MCF 10A (cell line): ENCODE results near the gene CDC25A. TPM values are rescaled to one million over a fixed set of nuclear protein-coding genes. Genes with fewer than 3 reads are reported as not detected.

ENCODE experiments used
- BruUV-seq: library from RNA; stranded (reverse); fragments of 400-500 nt; replicated peaks from 2 replicates; lab custom pipeline; 2021; lab: Mats Ljungman, UMichigan
- CTCF ChIA-PET: fragments of 300-600 bp; sonication (Branson Sonifier 250); formaldehyde crosslinking; extraction: SDS; loops from one replicate; lab custom pipeline; 2021; ENCODE audit warnings: antibody characterized with exemption, inconsistent platforms; lab: Yijun Ruan, JAX
- POLR2A ChIA-PET: fragments of 300-600, 350-650 bp; sonication (Branson Sonifier 250); formaldehyde crosslinking; extraction: SDS; loops from one replicate; lab custom pipeline; 2020; ENCODE audit warnings: antibody characterized with exemption, inconsistent platforms; lab: Yijun Ruan, JAX
- DNase-seq: peaks from one replicate; pipeline ENCODE4 v3.0.0-alpha.2; 2018; ENCODE audit not compliant: unreplicated experiment
- H3K27ac Mint-ChIP-seq: one replicate; pipeline ENCODE4 v1.8.0; 2022; ENCODE audit warnings: mild to moderate bottlenecking, low read depth, mixed read lengths; ENCODE audit not compliant: unreplicated experiment
- H3K27me3 Mint-ChIP-seq: one replicate; pipeline ENCODE4 v1.8.0; 2022; ENCODE audit warnings: mixed read lengths; ENCODE audit not compliant: insufficient read depth, unreplicated experiment
- H3K36me3 Mint-ChIP-seq: one replicate; pipeline ENCODE4 v1.8.0; 2022; ENCODE audit warnings: mild to moderate bottlenecking, moderate library complexity, mixed read lengths; ENCODE audit not compliant: insufficient read depth, unreplicated experiment
- H3K4me1 Mint-ChIP-seq: one replicate; pipeline ENCODE4 v1.8.0; 2022; ENCODE audit warnings: mixed read lengths; ENCODE audit not compliant: insufficient read depth, unreplicated experiment
- H3K4me3 Mint-ChIP-seq: one replicate; pipeline ENCODE4 v1.8.0; 2022; ENCODE audit warnings: mild to moderate bottlenecking, moderate library complexity, mixed read lengths; ENCODE audit not compliant: unreplicated experiment
- H3K9me3 Mint-ChIP-seq: one replicate; pipeline ENCODE4 v1.8.0; 2022; ENCODE audit warnings: mixed read lengths; ENCODE audit not compliant: unreplicated experiment
- intact Hi-C: fragments of 100-400 bp; cut with micrococcal nuclease; formaldehyde crosslinking; loops from 2 replicates; pipeline ENCODE4 v1.14.1; 2022
- total RNA-seq: library from RNA; stranded (reverse); gene quantifications from 2 replicates; pipeline ENCODE4 v1.2.3, GENCODE V29; 2022
- TF ChIP-seq, protein P1 (sequence below): fragments of 200-600 bp; IDR thresholded peaks from one replicate; pipeline ENCODE4 v1.8.0; 2022; ENCODE audit warnings: antibody characterized with exemption, mild to moderate bottlenecking; ENCODE audit not compliant: unreplicated experiment

The CDC25A gene
- total RNA-seq, 1 experiment from 2014 or later = 8.6 TPM

DNA sequence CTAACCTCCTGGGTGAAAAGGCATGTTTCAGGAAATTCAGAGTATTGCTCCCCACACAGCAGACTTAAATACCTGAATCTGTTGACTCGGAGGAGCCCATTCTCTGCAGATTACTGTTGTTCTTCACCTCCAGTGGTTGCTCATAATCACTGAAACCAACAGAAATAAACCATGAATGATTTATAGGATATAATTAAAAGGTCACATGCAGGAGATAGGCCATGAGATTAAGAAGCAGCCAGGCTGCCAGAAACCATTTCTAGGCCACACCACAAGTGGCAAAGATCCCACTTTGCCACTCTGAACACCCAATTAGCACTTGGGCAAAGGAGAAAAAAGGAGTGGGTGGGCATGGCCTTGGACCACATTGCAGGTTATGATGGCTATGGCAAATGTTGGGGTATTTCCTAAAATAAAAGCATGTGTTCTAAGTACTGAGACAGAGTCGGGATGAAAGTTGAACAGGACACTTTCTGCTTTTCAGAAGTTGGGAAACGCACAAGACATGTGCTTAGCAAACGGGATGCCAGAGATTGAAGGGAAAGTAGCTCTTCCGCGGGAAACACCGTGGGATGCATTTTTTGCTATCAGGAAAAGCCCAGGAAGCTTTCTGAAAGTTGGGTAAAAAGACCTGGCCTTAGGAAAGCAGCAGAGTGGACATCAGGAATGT lies 1.5 kb downstream of the CDC25A start:
- Mint-ChIP-seq H3K4me3 (peak overlapping the region; percentile 79), H3K36me3 (peaks cover 28% of the 10 kb centered on the region), H3K27ac (peak overlapping the region; percentile 13), H3K4me1 (peaks cover 11% of the 10 kb centered on the region), H3K9me3 (no peaks in the 10 kb centered on the region), H3K27me3 (no peaks in the 10 kb centered on the region)
- TF ChIP-seq, protein P1, sequence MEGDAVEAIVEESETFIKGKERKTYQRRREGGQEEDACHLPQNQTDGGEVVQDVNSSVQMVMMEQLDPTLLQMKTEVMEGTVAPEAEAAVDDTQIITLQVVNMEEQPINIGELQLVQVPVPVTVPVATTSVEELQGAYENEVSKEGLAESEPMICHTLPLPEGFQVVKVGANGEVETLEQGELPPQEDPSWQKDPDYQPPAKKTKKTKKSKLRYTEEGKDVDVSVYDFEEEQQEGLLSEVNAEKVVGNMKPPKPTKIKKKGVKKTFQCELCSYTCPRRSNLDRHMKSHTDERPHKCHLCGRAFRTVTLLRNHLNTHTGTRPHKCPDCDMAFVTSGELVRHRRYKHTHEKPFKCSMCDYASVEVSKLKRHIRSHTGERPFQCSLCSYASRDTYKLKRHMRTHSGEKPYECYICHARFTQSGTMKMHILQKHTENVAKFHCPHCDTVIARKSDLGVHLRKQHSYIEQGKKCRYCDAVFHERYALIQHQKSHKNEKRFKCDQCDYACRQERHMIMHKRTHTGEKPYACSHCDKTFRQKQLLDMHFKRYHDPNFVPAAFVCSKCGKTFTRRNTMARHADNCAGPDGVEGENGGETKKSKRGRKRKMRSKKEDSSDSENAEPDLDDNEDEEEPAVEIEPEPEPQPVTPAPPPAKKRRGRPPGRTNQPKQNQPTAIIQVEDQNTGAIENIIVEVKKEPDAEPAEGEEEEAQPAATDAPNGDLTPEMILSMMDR = no peak
- intact Hi-C loops = no loop called here
- no TSS peak for BruUV-seq
- peak; percentile 34 for DNase-seq
- ChIA-PET POLR2A (interaction anchor here (0.9 to 2.4 kb wide), 9 partner anchors 54 to 732 kb away, joined by 3 to 10 read pairs (median 5); partner anchors contain the start of genes ARIH2, CCDC51, TMA7 and ZNF589), CTCF (interaction anchor here (1.1 to 1.2 kb wide), 2 partner anchors 98 to 249 kb away, joined by 3 read pairs; no protein-coding TSS in a partner anchor)

DNA sequence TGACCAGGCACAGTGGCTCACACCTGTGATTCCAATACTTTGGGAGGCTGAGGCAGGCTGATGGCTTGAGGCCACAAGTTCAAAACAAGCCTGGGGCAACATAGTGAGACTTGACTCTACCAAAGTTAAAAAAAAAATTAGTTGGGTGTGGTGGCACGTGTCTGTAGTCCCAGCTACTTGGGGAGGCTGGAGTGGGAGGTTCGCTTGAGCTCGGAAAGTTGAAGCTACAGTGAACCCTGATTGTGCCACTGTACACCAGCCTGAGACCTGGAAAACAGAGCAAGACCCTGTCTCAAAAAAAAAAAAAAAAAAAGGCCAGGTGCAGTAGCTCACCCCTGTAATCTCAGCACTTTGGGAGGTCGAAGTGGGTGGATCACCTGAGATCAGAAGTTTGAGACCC lies 3.1 kb downstream of the CDC25A start:
- TF ChIP-seq, protein P1 = no peak
- Mint-ChIP-seq H3K27ac (no peak overlapping the region), H3K4me1 (peaks cover 11% of the 10 kb centered on the region), H3K9me3 (no peaks in the 10 kb centered on the region), H3K36me3 (peaks cover 42% of the 10 kb centered on the region), H3K4me3 (no peak overlapping the region), H3K27me3 (no peaks in the 10 kb centered on the region)
- BruUV-seq = no TSS peak
- DNase-seq = peak; percentile 15
- intact Hi-C loops = no loop called here
- CTCF ChIA-PET = interaction anchor here (0.5 kb wide), 1 partner anchor 17 kb away, joined by 7 read pairs; no protein-coding TSS in a partner anchor
- POLR2A ChIA-PET = interaction anchor here (0.9 kb wide), 1 partner anchor 9 kb away, joined by 3 read pairs; no protein-coding TSS in a partner anchor

DNA sequence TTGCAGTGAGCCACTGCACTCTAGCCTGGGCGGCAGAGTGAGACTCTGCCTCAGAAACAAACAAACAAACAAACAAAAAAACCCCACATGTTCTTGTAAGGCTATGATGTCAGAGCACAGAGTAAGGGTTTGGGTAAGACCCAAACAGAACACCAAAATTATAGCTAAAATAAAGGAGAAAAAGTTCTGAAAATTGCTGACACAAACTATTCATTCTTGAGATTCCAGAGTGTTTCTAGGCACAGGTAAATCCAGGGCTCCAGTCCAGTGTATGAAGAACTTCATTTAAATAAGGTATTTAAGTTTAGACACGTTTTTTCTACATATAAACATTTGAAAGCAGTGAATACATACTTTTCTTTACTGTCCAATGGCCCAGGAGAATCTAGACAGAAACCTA lies 3.9 kb downstream of the CDC25A start:
- H3K36me3 Mint-ChIP-seq = peaks cover 42% of the 10 kb centered on the region

More for the DNA sequence above, 3.9 kb downstream of the CDC25A start:
- no peak for DNase-seq
- TF ChIP-seq, protein P1 = no peak
- no peak overlapping the region for H3K4me3 Mint-ChIP-seq
- H3K4me1 Mint-ChIP-seq = peaks cover 11% of the 10 kb centered on the region
- no peaks in the 10 kb centered on the region for H3K9me3 Mint-ChIP-seq
- intact Hi-C loops = no loop called here
- ChIA-PET POLR2A (interaction anchor here (1.0 kb wide), 1 partner anchor 33 kb away, joined by 3 read pairs; no protein-coding TSS in a partner anchor), CTCF (interaction anchor here (0.5 to 2.1 kb wide), 2 partner anchors 11 to 23 kb away, joined by 4 to 9 read pairs; no protein-coding TSS in a partner anchor)
- no peaks in the 10 kb centered on the region for H3K27me3 Mint-ChIP-seq
- BruUV-seq = no TSS peak
- no peak overlapping the region for H3K27ac Mint-ChIP-seq
